ENCODE data around the gene EVA1A. TPM values are rescaled to one million over a fixed set of nuclear protein-coding genes. Genes with fewer than 3 reads are reported as not detected.

The EVA1A gene
- total RNA-seq, 4 donors from 2014 or later = not detected

DNA sequence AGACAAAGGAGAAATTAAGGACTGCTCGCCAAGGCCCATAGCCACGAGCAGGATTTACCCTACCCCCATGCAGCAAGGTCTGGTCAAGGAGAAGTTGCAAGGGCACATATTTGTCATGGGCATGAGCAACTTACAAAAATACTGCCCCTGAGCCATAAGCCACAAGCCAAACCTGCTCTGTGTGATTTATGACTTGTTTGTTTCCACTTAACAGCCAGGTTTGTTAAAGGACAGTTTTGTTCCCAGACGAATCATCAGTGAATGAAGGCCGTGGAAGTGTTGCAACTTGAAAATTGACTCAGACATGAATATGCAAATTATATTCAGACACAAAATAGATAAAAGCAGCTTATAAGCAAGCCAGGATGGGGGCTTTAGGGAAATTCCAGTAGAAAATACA lies 31.3 kb upstream of the EVA1A start:
- H3K27ac ChIP-seq = no peak overlapping the region

DNA sequence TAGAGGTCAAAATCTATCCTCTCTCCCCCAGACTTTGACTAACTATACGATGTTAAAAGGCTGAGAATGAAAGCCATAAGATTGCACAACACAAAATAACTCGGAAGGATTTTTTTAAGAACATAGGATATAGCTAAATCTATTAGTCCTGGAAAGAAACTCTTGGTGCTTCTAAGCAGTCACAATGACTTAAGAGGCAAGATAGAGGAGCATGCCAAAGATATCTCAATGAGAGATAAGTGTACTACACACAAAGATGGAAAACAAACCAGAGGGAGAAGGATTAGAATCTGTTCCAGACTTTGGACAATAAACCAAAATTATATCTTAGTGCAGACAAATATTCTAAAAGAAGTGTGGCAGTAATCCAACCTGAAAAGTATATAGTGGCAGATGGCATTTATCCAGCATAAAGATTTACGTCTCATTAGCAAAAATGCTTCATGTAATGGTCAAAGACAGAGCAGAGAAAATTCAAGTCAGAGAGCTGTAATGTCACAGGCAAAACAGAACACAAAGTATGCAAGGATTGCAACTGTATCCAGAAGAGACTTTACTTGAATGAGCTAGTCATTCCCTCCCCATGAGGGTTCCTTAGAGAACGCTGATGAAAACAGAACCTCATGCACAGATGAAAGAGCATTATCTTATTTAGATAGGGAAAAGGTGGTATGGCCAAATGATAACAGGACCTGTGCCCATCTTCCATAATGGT lies 28.8 kb upstream of the EVA1A start:
- TF ChIP-seq EP300 (IDR thresholded peaks at IDR 0.05; ENCODE audit: low read depth) (no peak), POLR2AphosphoS5 (IDR thresholded peaks at IDR 0.05) (no peak), POLR2A (IDR thresholded peaks at IDR 0.05) (no peak), CTCF (IDR thresholded peaks at IDR 0.05) (no peak)
- Histone ChIP-seq H3K9me3 (no peaks in the 10 kb centered on the region), H3K27me3 (no peaks in the 10 kb centered on the region), H3K36me3 (no peaks in the 10 kb centered on the region), H3K27ac (no peak overlapping the region), H3K4me3 (no peak overlapping the region), H3K4me1 (no peaks in the 10 kb centered on the region)
- intact Hi-C loops (cut with DNase I; ENCODE audit: low total_unique reads) (no loop called here), in situ Hi-C loops (cut with MboI; ENCODE audit: low pct_ligation_motif_present in 1 of 4, low pct_unique_long_range_greater_than_20kb in 1 of 4, low sequenced_read_pairs in 3 of 4) (no loop called here)
- whole genome bisulfite sequencing, 2 donors (ENCODE audit: low coverage in 1 of 2) = 53 to 56% methylated on average over 3 to 4 of the region's 4 CpGs
- DNase-seq = no peak

More for the DNA sequence above, 31.3 kb upstream of the EVA1A start:
- Histone ChIP-seq H3K36me3 (no peaks in the 10 kb centered on the region), H3K4me3 (no peak overlapping the region), H3K4me1 (no peaks in the 10 kb centered on the region), H3K9me3 (no peaks in the 10 kb centered on the region), H3K27me3 (no peaks in the 10 kb centered on the region)
- in situ Hi-C loops (cut with MboI; ENCODE audit: low pct_ligation_motif_present in 1 of 4, low pct_unique_long_range_greater_than_20kb in 1 of 4, low sequenced_read_pairs in 3 of 4) = no loop called here
- WGBS, 2 donors (ENCODE audit: low coverage in 1 of 2) = 13 to 34% methylated on average over 2 to 4 of the region's 4 CpGs
- no peak for TF ChIP-seq POLR2AphosphoS5 (IDR thresholded peaks at IDR 0.05)
- TF ChIP-seq CTCF (IDR thresholded peaks at IDR 0.05) = no peak
- no peak for TF ChIP-seq EP300 (IDR thresholded peaks at IDR 0.05; ENCODE audit: low read depth)
- TF ChIP-seq POLR2A (IDR thresholded peaks at IDR 0.05) = no peak
- intact Hi-C loops (cut with DNase I; ENCODE audit: low total_unique reads) = no loop called here
- DNase-seq = no peak

DNA sequence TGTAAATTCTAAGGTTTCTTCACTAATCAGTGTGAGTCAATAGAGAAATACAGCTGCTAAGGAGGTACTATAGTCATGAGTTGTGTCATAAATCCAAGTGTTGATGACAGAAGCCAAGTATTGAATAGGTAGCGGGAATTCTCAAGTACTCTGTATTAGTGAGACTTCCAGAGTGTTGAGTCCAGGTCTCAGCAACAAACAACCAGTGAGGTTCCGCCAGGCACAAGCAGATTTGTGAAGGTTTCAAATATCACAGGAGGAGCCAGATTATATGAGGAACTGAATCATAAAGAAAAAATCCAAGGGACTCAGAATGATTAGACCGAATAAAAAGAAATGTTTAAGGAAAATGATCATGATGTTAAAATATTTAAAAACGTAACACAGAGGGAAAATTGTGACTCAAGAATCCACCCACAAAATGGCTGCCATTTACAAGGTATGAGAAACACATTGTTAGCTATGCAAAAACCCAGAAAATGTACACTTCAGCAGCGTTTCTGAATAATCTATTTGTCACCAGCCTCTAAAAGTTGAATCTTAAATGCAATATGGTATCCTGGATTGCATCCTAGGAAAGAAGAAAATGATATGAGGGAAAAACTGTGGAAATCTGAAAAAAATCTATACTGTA lies 27.3 kb upstream of the EVA1A start:
- intact Hi-C loops (cut with DNase I; ENCODE audit: low total_unique reads) = no loop called here
- 81 to 88% methylated on average over 5 of the region's 5 CpGs for WGBS, 2 donors (ENCODE audit: low coverage in 1 of 2)

GRCh38 chr2:75586971-75587370 lies 26.2 kb upstream of the EVA1A start:
- no peak overlapping the region for H3K27ac ChIP-seq
- no peaks in the 10 kb centered on the region for H3K9me3 ChIP-seq
- in situ Hi-C loops (cut with MboI; ENCODE audit: low pct_ligation_motif_present in 1 of 4, low pct_unique_long_range_greater_than_20kb in 1 of 4, low sequenced_read_pairs in 3 of 4) = no loop called here
- no peak overlapping the region for H3K4me3 ChIP-seq
- no peak for DNase-seq
- TF ChIP-seq CTCF (IDR thresholded peaks at IDR 0.05) (no peak), POLR2AphosphoS5 (IDR thresholded peaks at IDR 0.05) (no peak), EP300 (IDR thresholded peaks at IDR 0.05; ENCODE audit: low read depth) (no peak), POLR2A (IDR thresholded peaks at IDR 0.05) (no peak)
- intact Hi-C loops (cut with DNase I; ENCODE audit: low total_unique reads) = no loop called here
- H3K4me1 ChIP-seq = no peaks in the 10 kb centered on the region
- 66 to 90% methylated on average over 1 to 2 of the region's 2 CpGs for WGBS, 2 donors (ENCODE audit: low coverage in 1 of 2)
- H3K27me3 ChIP-seq = no peaks in the 10 kb centered on the region
- no peaks in the 10 kb centered on the region for H3K36me3 ChIP-seq

More for the DNA sequence above, 27.3 kb upstream of the EVA1A start:
- in situ Hi-C loops (cut with MboI; ENCODE audit: low pct_ligation_motif_present in 1 of 4, low pct_unique_long_range_greater_than_20kb in 1 of 4, low sequenced_read_pairs in 3 of 4) = no loop called here
- DNase-seq = no peak
- Histone ChIP-seq H3K36me3 (no peaks in the 10 kb centered on the region), H3K9me3 (no peaks in the 10 kb centered on the region), H3K4me1 (no peaks in the 10 kb centered on the region), H3K4me3 (no peak overlapping the region), H3K27me3 (no peaks in the 10 kb centered on the region), H3K27ac (no peak overlapping the region)
- no peak for TF ChIP-seq CTCF (IDR thresholded peaks at IDR 0.05)

Data from transverse colon (tissue), 4 donors.